GM10266 (cell line): ENCODE data around the gene ANO3.

Source experiments
- DNase-seq: peaks from one replicate; pipeline ENCODE4 v3.0.0; 2012; ENCODE audit errors: extremely low spot score
- TF ChIP-seq, protein P1 (sequence below): IDR thresholded peaks from 2 replicates; pipeline ENCODE4 v1.5.1; 2012; ENCODE audit warnings: mild to moderate bottlenecking, low read depth; ENCODE audit not compliant: control insufficient read depth, insufficient read depth; ENCODE audit errors: missing control alignments

The ANO3 gene

DNA sequence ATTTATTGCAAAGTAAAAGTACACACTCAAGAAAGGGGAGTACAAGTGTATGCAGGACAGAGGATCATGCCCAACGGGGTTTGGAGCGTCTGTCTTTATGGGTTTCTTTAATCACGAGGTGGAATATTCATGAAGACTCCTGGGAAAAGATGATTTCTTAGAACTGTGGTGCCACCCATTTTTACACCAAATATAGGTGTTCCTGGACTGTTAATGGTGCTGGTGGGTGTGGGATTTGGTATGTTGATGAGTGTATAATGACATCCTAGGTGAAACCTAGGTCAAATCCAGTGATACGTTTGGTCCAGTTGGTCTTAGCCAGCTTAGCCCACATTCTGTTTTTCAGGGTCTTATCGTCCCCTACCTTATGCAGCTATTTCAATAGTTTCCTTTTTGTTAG is 21.1 kb downstream of the ANO3 start:
- DNase-seq, result no peak
- TF ChIP-seq, protein P1, sequence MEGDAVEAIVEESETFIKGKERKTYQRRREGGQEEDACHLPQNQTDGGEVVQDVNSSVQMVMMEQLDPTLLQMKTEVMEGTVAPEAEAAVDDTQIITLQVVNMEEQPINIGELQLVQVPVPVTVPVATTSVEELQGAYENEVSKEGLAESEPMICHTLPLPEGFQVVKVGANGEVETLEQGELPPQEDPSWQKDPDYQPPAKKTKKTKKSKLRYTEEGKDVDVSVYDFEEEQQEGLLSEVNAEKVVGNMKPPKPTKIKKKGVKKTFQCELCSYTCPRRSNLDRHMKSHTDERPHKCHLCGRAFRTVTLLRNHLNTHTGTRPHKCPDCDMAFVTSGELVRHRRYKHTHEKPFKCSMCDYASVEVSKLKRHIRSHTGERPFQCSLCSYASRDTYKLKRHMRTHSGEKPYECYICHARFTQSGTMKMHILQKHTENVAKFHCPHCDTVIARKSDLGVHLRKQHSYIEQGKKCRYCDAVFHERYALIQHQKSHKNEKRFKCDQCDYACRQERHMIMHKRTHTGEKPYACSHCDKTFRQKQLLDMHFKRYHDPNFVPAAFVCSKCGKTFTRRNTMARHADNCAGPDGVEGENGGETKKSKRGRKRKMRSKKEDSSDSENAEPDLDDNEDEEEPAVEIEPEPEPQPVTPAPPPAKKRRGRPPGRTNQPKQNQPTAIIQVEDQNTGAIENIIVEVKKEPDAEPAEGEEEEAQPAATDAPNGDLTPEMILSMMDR, result no peak

DNA sequence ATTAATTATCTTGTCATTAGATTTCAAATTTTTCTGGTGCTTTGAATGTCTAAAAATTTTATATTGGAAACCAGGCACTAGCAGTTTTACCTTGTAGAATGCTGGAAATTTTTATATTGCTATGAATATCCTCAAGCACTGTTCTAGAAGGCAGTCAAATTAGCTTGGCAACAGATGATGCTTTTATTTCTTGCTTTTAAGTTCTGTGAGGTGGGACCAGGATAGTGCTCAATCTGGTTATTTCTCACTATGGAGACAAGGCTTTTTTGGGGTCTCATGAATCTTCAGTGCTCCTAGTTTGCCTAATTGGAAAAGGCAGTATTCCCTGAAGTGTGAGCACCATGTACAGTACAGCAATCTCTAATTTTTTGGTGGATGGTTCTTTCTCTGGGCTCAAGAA is 27.1 kb downstream of the ANO3 start:
- TF ChIP-seq, protein P1, result no peak

DNA sequence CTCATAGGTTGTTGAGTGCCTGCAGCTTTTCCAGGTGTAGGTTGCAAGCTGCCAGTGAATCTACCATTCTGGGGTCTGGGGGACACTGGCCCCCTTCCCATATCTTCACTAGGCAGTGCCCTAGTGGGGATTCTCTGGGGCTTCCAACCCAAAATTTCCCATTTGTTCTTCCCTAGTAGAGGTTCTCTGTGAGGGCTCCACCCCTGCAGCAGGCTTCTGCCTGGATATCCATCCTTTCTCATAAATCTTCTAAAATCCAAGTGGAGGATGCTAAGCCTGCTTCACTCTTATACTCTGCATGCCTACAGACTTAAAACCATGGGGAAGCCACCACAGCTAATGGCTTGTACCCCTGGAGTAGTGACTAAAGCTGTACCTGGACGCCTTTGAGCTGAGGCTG is 33.4 kb downstream of the ANO3 start:
- no peak for DNase-seq
- TF ChIP-seq, protein P1, result no peak

More for the DNA sequence above, 27.1 kb downstream of the ANO3 start:
- DNase-seq, result no peak

DNA sequence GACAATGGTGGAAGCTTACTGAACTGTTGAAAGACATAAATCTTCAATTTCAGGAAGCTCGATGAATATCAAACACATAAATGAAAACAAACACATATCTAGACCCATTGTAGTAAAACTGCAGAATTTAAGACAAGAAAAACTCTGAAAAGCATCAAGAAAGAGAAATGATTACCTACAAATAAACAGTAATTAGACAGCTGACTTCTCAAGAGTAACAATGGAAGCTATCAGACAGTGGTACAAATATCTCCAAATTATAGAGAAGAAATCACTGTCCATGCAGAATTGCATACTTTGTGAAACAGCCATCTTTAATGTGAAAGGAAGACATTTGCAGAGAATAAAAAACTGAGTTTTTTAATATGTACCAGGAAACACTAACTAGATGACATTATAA is 45.7 kb downstream of the ANO3 start:
- TF ChIP-seq, protein P1, result no peak
- no peak for DNase-seq

DNA sequence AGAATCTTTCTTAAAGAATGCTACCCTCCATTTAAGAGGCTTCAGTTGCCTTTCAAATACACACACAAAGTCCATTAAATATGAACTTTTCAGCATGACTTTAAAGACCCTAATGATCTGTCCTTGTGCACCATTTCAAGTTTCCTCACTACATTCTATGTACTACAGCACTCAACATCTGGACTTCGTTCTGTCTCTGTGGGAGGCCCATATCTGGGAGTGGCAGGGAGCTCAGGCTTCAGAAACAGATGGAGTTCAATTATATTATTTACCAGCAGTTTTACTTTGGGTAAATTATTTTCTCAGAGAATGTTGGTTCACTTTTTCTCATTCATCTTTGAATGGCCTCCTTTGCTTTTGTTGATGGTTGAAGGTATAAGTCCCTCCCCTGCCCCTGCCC is 67.4 kb downstream of the ANO3 start:
- DNase-seq, result no peak
- TF ChIP-seq, protein P1, result no peak

DNA sequence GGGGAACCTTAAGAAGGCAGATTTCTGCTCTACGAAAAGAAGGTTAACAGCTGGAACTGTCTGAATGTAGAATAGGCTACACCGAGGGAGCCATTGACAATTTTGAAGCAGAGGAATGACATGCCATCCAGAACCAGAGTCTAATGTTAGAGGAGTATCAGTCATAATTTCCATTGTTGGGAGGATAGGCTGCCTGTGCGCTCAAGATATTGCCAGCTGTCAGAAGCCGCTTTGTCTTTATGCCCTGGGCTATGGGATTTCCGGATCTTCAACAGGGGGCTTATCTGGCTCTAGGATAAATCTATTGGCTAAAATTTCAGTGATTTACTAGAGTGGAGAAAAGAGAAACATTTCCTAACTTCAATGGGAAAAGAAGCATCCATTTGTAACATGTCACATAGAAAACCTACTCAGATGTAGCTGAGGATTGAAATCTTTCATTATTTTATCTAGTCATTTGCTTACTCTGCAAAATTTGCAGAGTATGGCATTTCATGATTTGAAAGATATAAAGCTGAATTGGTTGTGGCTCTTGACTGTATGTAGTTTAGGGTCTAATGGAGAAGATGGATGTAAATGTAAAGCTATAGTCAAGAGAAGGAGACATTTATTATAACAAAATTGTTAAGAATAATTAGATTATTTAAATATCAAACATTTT is 78.9 kb downstream of the ANO3 start:
- TF ChIP-seq, protein P1, result no peak
- no peak for DNase-seq

DNA sequence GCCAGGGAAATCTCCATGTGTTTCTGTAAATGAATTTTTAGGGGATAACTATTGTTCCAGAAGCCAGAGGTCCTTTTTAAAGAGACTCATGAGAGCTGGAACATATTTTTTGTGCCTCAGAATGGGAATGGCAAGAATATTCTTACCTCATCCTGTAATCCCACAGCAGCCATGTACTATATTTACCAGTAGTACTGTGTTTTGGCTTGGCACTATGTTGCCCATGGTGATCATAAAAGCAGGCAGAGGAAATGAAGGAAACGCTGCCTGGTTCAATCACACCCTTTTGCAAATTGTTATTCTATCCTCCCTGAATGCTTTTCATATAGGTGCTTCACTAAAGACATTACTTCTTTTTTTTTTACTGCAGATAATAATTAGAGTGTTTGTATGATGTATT is 81.0 kb downstream of the ANO3 start:
- no peak for DNase-seq
- TF ChIP-seq, protein P1, result no peak
